Stomach (tissue), 19 donors: Measurements from ENCODE around the gene TP53I13. TPM values are rescaled to one million over a fixed set of nuclear protein-coding genes. Genes with fewer than 3 reads are reported as not detected.

Source experiments
- DNase-seq, 2 donors: peaks; one replicate each; pipeline versions ENCODE4 v3.0.0 to v3.0.0-alpha.2; 2013 to 2019
- H3K27ac ChIP-seq, 5 donors: fragments of 200-600 bp in 4 of 5; sonication (generic) in 4 of 5; one replicate each; pipeline ENCODE4 v1.5.1; 2013 to 2019; ENCODE audit warnings: mild to moderate bottlenecking in 1 of 5, moderate library complexity in 1 of 5
- H3K27me3 ChIP-seq, 3 donors: fragments of 200-600 bp; sonication (generic); one replicate each; pipeline ENCODE4 v1.5.1; 2017 to 2019; ENCODE audit warnings: mixed run types in 1 of 3
- H3K36me3 ChIP-seq, 4 donors: fragments of 200-600 bp; sonication (generic); 1 replicate in 3 of 4; 2 replicates in 1 of 4; pipeline ENCODE4 v1.5.1; 2016 to 2019
- H3K4me1 ChIP-seq, 4 donors: fragments of 200-600 bp; sonication (generic); one replicate each; pipeline ENCODE4 v1.5.1; 2016 to 2019
- H3K4me3 ChIP-seq, 4 donors: fragments of 200-600 bp; sonication (generic) in 3 of 4; one replicate each; pipeline ENCODE4 v1.5.1; 2016 to 2019; ENCODE audit warnings: mild to moderate bottlenecking in 1 of 4
- H3K9me3 ChIP-seq, 4 donors: fragments of 200-600 bp; sonication (generic); one replicate each; pipeline ENCODE4 v1.5.1; 2016 to 2019
- CTCF ChIP-seq, 7 experiments: fragments of 450-650 bp in 4 of 7; fragments of 200-600 bp in 3 of 7; sonication (generic) in 3 of 7; IDR thresholded peaks; one replicate each; pipeline ENCODE4 v1.5.1; 2016 to 2019; ENCODE audit warnings: antibody characterized with exemption in 7 of 7, control low read depth in 2 of 7, mild to moderate bottlenecking in 1 of 7
- EP300 ChIP-seq: sonication (generic); formaldehyde crosslinking; IDR thresholded peaks from one replicate; pipeline ENCODE4 v1.6.1; 2017; ENCODE audit warnings: antibody characterized with exemption
- POLR2A ChIP-seq, 4 donors: fragments of 450-650 bp; IDR thresholded peaks; one replicate each; pipeline ENCODE4 v1.6.1; 2016; ENCODE audit warnings: antibody characterized with exemption in 4 of 4, control low read depth in 2 of 4, mild to moderate bottlenecking in 1 of 4, moderate library complexity in 1 of 4
- POLR2AphosphoS5 ChIP-seq, 3 donors: sonication (generic); formaldehyde crosslinking; IDR thresholded peaks; one replicate each; pipeline ENCODE4 v1.6.1; 2016; ENCODE audit warnings: antibody characterized with exemption in 3 of 3
- WGBS, 5 donors: extraction: QIAGEN DNeasy Blood & Tissue Kit in 3 of 5; methylation state at CpG; one replicate each; pipeline versions ENCODE4 v1.1.5 to v1.1.7; 2013 to 2018; 5-methylcytosine and 5-hydroxymethylcytosine counted together
- intact Hi-C: fragments of 100-400 bp; cut with DNase I; formaldehyde crosslinking; loops from one replicate; pipeline ENCODE4 v1.15.1; 2023; ENCODE audit warnings: low total_unique reads
- long read RNA-seq, 10 donors: transcript quantifications; one replicate each; lab custom pipeline, GENCODE V29; 2026
- polyA plus RNA-seq, 3 donors: library from polyadenylated mRNA; stranded (reverse); fragments of 200-250 nt; gene quantifications; one replicate each; pipeline ENCODE4 v1.2.3, GENCODE V29; 2013
- total RNA-seq, 5 donors: library from RNA; depleted of rRNA; stranded (reverse); fragments of >200 nt; gene quantifications; one replicate each; pipeline versions ENCODE4 v1.1.0 to v1.2.3, GENCODE V29; 2014 to 2016
- donor health status: healthy with polysubstance abuse.
- donor health status: Bipolar disorder and iron deficiency.
- donor health status: healthy.

Gene TP53I13
- total RNA-seq: 100 to 1,000 TPM in 1 of 5 donors, 10 to 100 TPM in 4; 27.7 to 299 (median 79.5) TPM
- polyA plus RNA-seq: 10 to 100 TPM; 39.7 to 83.0 (median 46.0) TPM
- long read RNA-seq, donor 1, partial matches to known transcripts: 0 of 6 reads
- long read RNA-seq, donor 1, other reads (novel, unspliced or antisense): 0 of 6 reads
- long read RNA-seq, donor 2, transcript TP53I13-201 (7 exons, 1,530 nt): major isoform, 15 of 23 reads
- long read RNA-seq, donor 2, partial matches to known transcripts: 5 of 23 reads
- long read RNA-seq, donor 2, other reads (novel, unspliced or antisense): 0 of 23 reads
- long read RNA-seq, donor 3, transcript TP53I13-201 (7 exons, 1,530 nt): major isoform, 6 of 10 reads
- long read RNA-seq, donor 3, partial matches to known transcripts: 0 of 10 reads
- long read RNA-seq, donor 3, other reads (novel, unspliced or antisense): 0 of 10 reads
- long read RNA-seq, donor 4: 0 reads
- long read RNA-seq, donor 5, transcript TP53I13-201 (7 exons, 1,530 nt): major isoform, 6 of 18 reads
- long read RNA-seq, donor 5, partial matches to known transcripts: 10 of 18 reads
- long read RNA-seq, donor 5, other reads (novel, unspliced or antisense): 0 of 18 reads
- long read RNA-seq, donor 6, transcript TP53I13-201 (7 exons, 1,530 nt): major isoform, 23 of 57 reads
- long read RNA-seq, donor 6, transcript TP53I13-206 (1 exons, 2,468 nt): minor isoform, 13 of 57 reads
- long read RNA-seq, donor 6, partial matches to known transcripts: 21 of 57 reads
- long read RNA-seq, donor 6, other reads (novel, unspliced or antisense): 0 of 57 reads
- long read RNA-seq, donor 7, transcript TP53I13-201 (7 exons, 1,530 nt): major isoform, 13 of 25 reads
- long read RNA-seq, donor 7, partial matches to known transcripts: 11 of 25 reads
- long read RNA-seq, donor 7, other reads (novel, unspliced or antisense): 0 of 25 reads
- long read RNA-seq, donor 8, transcript TP53I13-201 (7 exons, 1,530 nt): major isoform, 14 of 21 reads
- long read RNA-seq, donor 8, transcript TP53I13-206 (1 exons, 2,468 nt): minor isoform, 7 of 21 reads
- long read RNA-seq, donor 8, partial matches to known transcripts: 0 of 21 reads
- long read RNA-seq, donor 8, other reads (novel, unspliced or antisense): 0 of 21 reads
- long read RNA-seq, donor 9, transcript TP53I13-206 (1 exons, 2,468 nt): minor isoform, 7 of 22 reads
- long read RNA-seq, donor 9, transcript TP53I13-201 (7 exons, 1,530 nt): major isoform, 8 of 22 reads
- long read RNA-seq, donor 9, partial matches to known transcripts: 6 of 22 reads
- long read RNA-seq, donor 9, other reads (novel, unspliced or antisense): 0 of 22 reads
- long read RNA-seq, donor 10, transcript TP53I13-206 (1 exons, 2,468 nt): major isoform, 5 of 9 reads
- long read RNA-seq, donor 10, partial matches to known transcripts: 0 of 9 reads
- long read RNA-seq, donor 10, other reads (novel, unspliced or antisense): 0 of 9 reads

DNA sequence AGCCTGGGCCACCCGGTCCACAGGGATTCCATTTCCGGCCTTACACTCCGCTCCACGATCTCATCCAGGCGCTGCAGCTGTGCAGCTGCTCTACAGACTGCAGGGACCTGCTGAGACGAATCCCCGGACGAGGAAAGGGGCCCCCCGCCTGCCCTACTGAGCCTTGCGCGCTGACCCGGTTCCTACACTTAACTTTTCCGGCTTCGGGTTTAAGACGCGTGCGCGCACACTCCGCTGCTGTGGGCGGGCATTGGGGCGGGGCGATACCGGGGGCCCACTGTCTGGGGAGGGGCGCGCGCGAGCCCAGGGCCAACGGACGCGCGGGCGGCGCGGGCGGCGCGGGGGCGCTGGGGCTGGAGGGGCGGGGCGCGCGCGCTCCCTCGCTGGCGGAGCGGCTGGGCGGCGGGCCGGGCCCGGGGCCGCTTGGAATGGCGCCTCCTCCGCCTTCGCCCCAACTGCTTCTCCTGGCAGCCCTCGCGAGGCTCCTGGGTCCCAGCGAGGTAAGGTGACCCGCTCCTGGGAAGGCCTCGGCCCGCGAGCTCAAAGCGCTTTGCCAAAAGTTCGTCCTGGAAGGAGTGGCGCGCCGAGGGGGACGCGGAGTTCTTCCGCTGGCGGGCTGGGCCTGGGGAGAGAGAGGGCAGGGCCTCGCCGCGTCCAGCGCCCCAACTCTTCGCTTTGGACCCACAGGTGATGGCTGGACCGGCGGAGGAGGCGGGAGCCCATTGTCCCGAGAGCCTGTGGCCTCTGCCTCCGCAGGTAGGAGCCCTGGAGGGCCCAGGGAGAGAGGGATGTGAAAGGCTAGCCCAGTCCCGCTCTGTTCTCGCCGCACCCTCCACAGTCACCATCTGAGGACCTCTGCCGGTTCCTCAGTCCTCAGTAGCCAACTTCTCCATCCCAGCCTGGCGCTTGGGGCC, at the start of gene TP53I13:
Gene TP53I13 (plus strand): TSS at position 371 of the 914 bp plus-strand sequence. CDS start 58 bp downstream, at position 429.
- Histone ChIP-seq H3K27ac (peak within 1 kb of the TSS; percentile 87 to 94 (median 91)), H3K4me3 (peak within 1 kb of the TSS; percentile 47 to 89 (median 60)), H3K9me3 (no peaks in the 10 kb centered on the region), H3K4me1 (peaks cover 40 to 84% (median 75%) of the 10 kb centered on the region in 4 donors), H3K27me3 (no peaks in the 10 kb centered on the region), H3K36me3 (peaks cover 0 to 13% (median 7%) of the 10 kb centered on the region in 4 donors)
- no peak for TF ChIP-seq EP300
- no peak for TF ChIP-seq CTCF (IDR thresholded peaks at IDR 0.05)
- peak in 1 of 4 donors; percentile 22 for TF ChIP-seq POLR2A (IDR thresholded peaks at IDR 0.05)
- peak in 2 of 3 donors; percentile 1 to 75 for TF ChIP-seq POLR2AphosphoS5 (IDR thresholded peaks at IDR 0.05)
- WGBS, 5 donors: 0 to 1% (median 1%) methylated on average over 23 to 85 of the region's 85 CpGs
- intact Hi-C loops: no loop called here
- peak; percentile 91 to 95 for DNase-seq

DNA sequence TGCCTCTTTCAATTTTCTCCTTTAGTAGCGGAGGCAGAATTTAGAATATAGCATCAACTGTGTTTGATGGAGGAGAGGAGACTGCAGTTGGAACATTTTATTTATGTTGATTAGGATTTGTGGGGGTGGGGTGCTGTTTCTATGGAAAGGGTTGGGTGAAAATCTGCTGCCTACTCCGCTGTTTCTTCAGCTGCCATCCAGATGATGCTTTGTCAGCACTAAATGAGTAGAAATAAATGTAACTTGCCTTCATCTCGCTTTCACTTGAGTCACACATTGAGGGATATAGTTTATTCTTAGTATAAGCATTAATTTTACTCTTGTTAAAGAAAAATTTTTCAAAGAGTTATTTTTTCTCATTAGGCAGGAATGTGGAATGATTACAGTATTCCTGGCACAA, 43.8 kb upstream of the TP53I13 start:
- H3K4me1 ChIP-seq: no peaks in the 10 kb centered on the region
- TF ChIP-seq POLR2A (IDR thresholded peaks at IDR 0.05) (no peak), EP300 (no peak), POLR2AphosphoS5 (IDR thresholded peaks at IDR 0.05) (no peak), CTCF (IDR thresholded peaks at IDR 0.05) (no peak)
- 94 to 97% (median 96%) methylated on average over 3 of the region's 3 CpGs for WGBS, 5 donors
- H3K4me3 ChIP-seq: no peak overlapping the region
- peak in 1 of 2 donors; percentile 7 for DNase-seq
- peaks cover 33 to 97% (median 93%) of the 10 kb centered on the region in 4 donors for H3K36me3 ChIP-seq
- H3K9me3 ChIP-seq: no peaks in the 10 kb centered on the region
- no peaks in the 10 kb centered on the region for H3K27me3 ChIP-seq
- intact Hi-C loops: no loop called here
- no peak overlapping the region for H3K27ac ChIP-seq

- intact Hi-C loops: no loop called here
- TF ChIP-seq EP300 (no peak), POLR2AphosphoS5 (IDR thresholded peaks at IDR 0.05) (no peak), CTCF (IDR thresholded peaks at IDR 0.05) (no peak), POLR2A (IDR thresholded peaks at IDR 0.05) (no peak)
- no peaks in the 10 kb centered on the region for H3K27me3 ChIP-seq
- no peak for DNase-seq
- no peaks in the 10 kb centered on the region for H3K4me1 ChIP-seq
- WGBS, 5 donors: 87 to 97% (median 95%) methylated on average over 3 of the region's 3 CpGs
- H3K4me3 ChIP-seq: no peak overlapping the region
- no peak overlapping the region for H3K27ac ChIP-seq
- H3K36me3 ChIP-seq: peaks cover 35 to 96% (median 90%) of the 10 kb centered on the region in 4 donors
- no peaks in the 10 kb centered on the region for H3K9me3 ChIP-seq
These were observed 42.2 kb upstream of the TP53I13 start for GRCh38 chr17:29526322-29526721.
